Kidney glomerular epithelial cell (primary cell): ENCODE measurements around the gene PNPLA2.
A peak's percentile ranks its signal among the peaks of the same experiment; 100 is the strongest.

Experiments
- DNase-seq: peaks from one replicate; lab custom pipeline; 2025; lab: John Stamatoyannopoulos, UW

Gene PNPLA2

DNA sequence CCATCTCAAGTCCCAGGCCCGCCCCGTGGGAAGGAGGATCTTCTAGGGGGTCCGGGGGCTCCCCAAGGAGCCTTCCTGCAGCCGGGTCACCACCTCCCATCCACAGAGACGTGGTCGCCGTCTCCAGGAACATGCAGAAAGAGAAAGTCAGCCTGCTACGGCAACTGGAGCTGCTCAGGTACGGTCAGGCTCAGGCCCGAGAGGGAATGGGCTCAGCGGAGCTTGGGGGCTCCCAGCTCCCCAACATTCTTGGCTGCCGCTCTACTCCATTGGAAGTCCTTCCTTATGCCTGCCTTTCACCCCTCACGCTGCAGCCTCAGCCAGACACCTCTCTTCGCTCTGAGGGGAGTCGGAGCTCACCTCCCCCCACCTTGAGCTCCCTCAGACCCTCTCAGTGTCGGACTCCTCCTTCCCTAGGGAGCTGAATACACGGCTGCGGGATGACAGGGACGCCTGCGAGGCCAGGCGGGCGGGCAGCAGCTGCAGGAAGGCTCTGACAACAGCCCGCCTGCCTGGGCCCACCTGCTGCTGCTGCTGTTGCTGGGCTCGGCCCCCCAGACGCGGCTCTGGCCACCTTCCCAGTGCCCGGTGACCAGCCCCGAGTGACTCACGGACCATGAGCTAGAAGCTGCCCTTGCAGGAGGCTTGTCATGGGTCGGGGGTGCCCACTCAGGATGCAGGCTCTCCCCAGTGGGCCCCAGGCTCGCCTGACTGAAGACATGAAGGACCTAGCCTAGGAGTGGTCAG, 12.6 kb downstream of the PNPLA2 start:
- DNase-seq: no peak

DNA sequence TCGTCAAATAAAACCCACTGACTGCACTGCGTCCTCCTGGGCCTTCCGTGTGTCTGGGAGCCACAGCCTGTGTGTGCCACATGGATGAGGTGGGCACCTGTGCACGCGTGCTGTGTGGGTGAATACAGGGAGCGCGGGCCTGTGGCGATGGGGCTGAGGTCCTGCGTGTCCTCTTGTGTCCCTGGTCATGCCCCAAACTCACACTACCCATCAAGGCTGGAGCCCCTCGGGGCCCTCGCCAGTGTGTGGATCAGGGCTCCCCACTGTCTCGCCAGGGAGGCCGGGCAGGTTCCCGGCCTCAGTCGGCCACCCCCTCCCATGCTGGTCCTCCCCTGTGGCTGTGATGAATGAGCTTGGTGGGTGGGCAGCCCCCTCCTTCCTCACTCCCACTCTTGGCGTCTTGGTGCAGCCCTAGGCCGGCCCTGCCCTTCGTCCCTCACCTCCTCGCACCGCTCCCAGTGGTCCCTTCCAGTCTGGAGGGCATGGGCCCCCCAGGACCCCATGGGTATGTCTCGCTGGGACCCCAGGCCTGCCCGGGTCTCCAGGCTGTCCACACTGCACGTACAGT, 13.3 kb downstream of the PNPLA2 start:
- DNase-seq: no peak

GRCh38 chr11:832529-833113, 13.9 kb downstream of the PNPLA2 start, which contains the start of gene CD151:
Gene CD151, plus strand, starts transcription at chr11:832952. Its CDS starts 3,118 bp downstream, at chr11:836070.
- DNase-seq: peak; percentile 56

DNA sequence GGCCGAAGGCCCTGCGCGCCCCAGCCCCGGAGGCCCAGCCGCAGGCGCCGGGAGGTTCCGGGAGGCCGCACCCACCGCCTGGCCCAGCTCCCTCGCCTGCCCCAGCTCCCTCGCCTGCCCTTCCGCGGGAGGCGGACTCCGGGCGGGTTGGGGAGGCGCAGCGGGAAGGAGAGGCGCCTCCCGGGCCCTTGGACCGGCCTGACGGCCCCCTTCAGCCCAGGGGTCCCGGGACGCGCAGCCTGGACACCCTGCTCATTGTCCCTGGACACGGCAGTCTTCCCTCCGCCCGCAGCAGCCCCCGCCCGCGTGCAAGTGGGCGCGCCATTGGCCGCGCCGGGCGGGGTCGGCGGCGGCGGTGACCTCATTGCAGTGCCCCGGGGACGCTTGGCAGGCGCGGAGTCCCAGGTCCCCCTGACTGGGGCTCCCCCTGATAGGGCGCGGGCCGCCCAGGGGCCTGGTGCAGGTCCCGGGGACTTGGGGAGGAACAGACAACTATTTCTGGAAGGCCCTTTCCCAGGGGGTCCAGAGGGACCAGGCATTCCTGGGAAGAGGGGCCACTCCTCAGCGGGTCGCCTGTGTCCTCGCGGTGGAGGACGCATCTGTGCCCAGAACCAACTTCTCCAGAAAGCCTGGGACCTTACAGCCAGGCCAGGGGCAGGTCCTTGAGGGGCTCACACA, 14.5 kb downstream of the PNPLA2 start:
- peak; percentile 44 for DNase-seq

- DNase-seq: no peak
Observed at GRCh38 chr11:833849-834311, 15.2 kb downstream of the PNPLA2 start.

- DNase-seq: peak; percentile 97
Observed at GRCh38 chr11:834371-835316, 15.9 kb downstream of the PNPLA2 start.

GRCh38 chr11:836274-836673, 17.6 kb downstream of the PNPLA2 start:
- DNase-seq: no peak

DNA sequence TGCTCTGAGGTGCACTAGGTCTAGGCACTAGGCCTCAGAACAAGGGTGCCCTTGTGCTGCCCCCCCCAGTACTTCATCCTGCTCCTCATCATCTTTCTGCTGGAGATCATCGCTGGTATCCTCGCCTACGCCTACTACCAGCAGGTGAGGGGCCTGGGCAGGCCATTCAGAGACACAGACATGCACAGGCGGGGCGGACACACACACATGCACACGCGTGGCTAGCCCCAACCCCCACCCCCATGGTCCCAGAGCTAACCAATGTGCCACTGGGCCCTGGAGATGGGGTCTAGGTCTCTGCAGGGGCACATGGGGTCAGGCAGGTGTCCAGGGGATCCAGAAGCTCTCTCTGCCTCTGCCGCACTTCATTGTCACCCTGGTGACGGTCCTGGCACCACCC, 18.0 kb downstream of the PNPLA2 start:
- no peak for DNase-seq

DNA sequence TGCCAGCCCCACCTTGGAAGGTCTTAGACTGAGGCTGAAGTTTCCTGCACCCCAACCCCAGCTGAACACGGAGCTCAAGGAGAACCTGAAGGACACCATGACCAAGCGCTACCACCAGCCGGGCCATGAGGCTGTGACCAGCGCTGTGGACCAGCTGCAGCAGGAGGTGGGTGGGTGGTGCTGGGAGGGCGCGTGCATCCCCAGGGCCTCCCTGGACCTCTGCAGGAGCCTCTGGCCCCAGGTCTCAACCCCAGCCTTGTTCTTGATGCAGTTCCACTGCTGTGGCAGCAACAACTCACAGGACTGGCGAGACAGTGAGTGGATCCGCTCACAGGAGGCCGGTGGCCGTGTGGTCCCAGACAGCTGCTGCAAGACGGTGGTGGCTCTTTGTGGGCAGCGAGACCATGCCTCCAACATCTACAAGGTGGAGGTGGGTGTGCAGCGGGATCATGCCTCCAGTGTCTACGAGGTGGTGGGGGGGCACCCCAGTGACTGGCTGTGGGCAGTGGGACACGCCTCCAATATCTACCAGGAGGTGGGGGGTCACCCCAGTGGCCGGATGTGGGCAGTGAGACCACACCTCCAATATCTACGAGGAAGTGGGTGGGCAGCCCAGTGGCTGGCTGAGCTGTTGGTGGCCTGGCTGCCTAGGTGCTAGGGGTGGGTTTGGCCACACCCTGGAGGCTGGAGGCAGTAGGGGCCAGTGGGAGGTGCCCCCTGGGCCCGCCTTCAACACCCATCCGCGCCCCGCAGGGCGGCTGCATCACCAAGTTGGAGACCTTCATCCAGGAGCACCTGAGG, 18.7 kb downstream of the PNPLA2 start:
- no peak for DNase-seq

GRCh38 chr11:837990-838307, 19.2 kb downstream of the PNPLA2 start:
- no peak for DNase-seq

DNA sequence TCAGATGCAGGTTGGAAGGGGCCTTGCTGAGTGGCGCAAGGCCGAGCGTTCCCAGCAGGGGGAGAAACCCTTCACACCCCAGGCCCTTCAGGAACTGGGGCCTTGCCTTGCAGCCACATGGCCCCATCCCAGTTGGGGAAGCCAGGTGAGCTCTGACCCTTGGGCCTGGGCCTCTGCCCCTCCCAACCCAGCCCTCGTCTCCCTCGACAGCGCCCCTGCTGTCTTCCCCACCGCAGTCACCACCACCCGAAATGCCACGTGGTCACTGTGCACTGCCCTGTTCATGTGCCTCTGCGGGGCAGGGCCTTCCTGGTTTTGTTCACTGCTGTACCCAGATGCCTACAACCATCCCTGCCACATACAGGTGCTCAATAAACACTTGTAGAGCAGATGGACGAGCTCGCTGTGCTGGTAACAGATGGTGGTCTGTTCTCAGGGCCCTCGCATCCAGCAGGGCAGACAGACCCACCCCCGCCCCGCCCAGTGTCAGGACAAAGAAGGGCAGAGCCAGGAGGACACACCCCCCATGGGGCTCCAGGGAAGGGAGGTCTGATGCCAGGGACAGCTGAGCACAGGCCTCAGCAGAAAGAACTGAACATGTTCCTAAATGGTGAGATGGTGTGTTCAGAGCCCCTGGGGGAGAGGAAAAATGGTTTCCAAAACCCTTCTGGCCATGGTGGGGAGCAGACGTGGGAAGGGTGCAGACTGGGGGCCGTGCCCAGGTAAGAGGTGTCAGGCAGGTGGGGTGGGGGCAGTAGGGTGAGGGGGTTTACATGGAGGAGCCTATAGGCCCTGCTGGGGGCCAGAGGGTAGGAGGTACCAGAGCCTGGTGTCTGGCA, 19.9 kb downstream of the PNPLA2 start:
- no peak for DNase-seq

- no peak for DNase-seq
Observed at GRCh38 chr11:839280-839623, 20.5 kb downstream of the PNPLA2 start.

DNA sequence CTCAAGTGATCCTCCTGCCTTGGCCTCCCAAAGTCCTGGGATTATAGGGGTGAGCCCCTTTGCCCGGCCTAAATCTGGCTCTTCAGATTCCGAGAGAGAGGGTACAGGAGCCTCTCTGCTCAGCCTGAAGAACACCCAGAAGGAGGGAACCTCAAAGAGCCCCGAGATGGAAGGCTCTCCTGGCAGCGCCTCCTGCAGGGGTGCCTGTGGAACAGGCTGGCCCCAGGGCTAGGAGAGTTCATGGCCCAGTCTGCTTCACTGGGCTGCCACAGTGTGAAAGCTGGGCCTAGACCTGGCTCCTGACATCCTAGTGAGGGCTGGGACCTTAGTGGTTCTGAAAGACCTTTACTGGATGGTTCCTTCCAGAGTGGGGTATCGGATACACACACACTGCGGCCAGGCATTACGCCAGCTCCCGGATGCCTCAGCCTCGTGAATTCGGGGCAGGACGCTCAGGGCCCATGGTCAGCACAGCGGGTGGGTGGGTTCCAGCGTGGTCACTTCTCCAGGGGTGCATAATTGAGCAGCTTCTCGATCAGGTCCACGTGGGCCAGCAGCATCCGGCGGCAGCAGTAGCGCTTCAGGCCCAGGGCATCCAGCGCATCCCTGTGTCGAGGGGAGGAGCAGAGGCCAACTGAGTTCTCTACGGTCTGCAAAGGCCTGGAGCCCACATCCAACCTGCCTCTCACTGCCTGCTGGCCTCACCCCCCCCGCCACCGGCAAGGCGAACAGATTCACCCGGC, 21.3 kb downstream of the PNPLA2 start:
- no peak for DNase-seq

GRCh38 chr11:841981-842369, 23.3 kb downstream of the PNPLA2 start:
- peak; percentile 42 for DNase-seq

DNA sequence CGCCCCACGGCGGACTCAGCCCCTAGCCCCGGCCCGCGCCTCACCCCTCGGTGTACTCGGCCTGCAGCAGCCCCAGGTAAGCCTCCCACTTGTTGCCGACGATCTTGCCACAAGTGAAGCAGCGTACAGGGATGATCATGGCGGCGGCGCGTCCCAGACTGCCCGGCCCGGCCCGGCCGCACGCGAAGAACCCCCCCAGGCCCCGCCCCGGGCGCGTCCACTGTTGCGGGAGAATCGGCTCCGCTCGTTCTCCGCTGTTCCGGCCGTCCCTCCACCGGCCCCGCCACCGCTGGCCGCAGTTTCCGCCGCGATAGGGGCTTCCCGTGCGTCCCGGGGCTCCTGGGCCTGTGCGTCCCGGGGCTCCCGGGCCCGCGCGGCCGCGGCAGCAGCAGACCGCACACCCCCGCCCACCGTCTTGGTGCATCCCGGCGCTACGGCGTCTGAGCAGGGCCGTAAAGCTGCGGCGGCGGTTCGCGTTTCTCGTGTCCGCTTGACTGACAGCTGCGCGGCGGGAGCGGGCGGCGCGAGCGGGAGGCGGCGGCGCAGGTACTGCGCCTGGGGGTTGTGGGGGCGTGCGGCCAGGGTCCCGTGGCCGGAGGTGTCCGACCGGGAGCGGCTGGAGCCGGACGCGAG, 23.8 kb downstream of the PNPLA2 start, which contains the start of the genes POLR2L and TSPAN4:
Gene POLR2L, minus strand, starts transcription at position 160 of the 633 bp plus-strand sequence. Its CDS starts 21 bp downstream, at position 139.
Gene TSPAN4, plus strand, starts transcription at position 483 of the 633 bp plus-strand sequence. CDS start 7,453 bp downstream, outside the sequence.
- DNase-seq: peak; percentile 88

DNA sequence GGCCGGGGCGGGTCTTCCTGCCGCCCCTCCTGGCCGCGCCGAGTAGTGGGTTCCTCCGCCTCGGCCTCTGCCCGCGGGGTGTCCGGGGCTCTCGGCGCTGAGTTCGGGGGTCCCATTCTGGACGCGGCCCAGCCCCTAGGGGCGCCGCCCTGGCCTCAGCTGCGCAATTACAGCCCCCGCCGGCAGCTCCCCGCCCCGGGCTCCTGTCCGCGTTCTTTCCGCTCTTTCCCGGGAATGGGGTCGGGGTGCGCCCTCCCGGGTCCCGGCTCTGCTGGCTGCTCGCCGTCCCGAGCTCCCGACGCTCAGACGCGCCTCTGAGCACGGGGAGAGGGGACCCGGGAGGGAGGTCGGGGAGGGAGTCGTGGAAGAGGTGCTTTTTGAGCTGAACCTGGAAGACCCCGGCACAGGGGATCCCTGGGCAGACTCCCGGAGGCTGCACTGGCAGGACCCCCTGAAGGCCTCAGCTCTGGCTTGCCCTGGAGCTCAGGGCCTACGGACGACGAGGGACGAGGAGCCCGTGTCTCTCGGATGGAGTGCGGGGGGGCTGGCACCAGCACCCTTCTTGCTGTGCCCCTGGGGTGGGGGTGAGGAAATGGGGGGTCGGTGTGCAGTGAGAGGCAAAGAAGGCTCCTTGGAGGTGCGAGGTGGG, 24.5 kb downstream of the PNPLA2 start:
- no peak for DNase-seq

- DNase-seq: peak; percentile 74
Observed at GRCh38 chr11:843818-844692, 25.3 kb downstream of the PNPLA2 start.
